Right renal pelvis (tissue), 4 donors: ENCODE results near the gene MLLT1. TPM values are rescaled to one million over a fixed set of nuclear protein-coding genes. Genes with fewer than 3 reads are reported as not detected.
"Not testable (repeated sequence)": the region's sequence is repeated elsewhere in the genome, so short reads cannot be mapped to it uniquely, and the experiment has no call there.

Source experiments
- DNase-seq, 4 donors: peaks; one replicate each; pipeline ENCODE4 v3.0.0-alpha.2; 2013; ENCODE audit warnings: low read depth in 4 of 4, low spot score in 3 of 4, missing footprints in 1 of 4
- polyA plus RNA-seq, 4 donors: library from polyadenylated mRNA; unstranded; fragments of 120-200 nt; gene quantifications; one replicate each; pipeline ENCODE4 v1.2.1, GENCODE V29; 2013; ENCODE audit not compliant: insufficient read length in 4 of 4

The MLLT1 gene
- polyA plus RNA-seq: 100 to 1,000 TPM in 1 of 4 donors, 10 to 100 TPM in 3; 79.8 to 121 (median 86.5) TPM

GRCh38 chr19:6279931-6280591 lies at the start of gene MLLT1:
TSS of gene MLLT1 (minus strand) at chr19:6279975. CDS start at chr19:6279784, 191 bp downstream.
- peak; percentile 86 to 93 (median 90) for DNase-seq

- DNase-seq: no peak
These were observed 47.0 kb upstream of the MLLT1 start for GRCh38 chr19:6326815-6327214.

DNA sequence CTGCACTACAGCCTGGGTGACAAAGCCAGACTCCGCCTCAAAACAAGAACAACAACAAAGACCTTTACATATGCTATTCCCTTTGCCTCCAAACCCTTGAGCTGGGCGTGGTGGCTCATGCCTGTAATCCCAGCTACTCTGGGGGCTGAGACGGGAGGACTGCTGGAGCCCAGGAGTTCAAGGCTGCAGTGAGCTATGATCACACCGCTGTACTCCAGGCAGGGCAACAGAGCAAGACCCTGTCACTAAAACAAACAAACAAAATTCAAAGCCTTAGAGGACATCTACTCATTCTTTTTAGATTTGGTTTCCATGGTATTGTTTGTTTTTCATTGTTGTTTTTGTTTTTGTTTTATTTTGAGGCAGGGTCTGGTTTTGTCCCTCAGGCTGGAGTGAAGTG lies 45.8 kb upstream of the MLLT1 start:
- DNase-seq: no peak

GRCh38 chr19:6324757-6325156 lies 45.0 kb upstream of the MLLT1 start:
- no peak for DNase-seq

- DNase-seq: no peak
These were observed 42.5 kb upstream of the MLLT1 start for GRCh38 chr19:6322284-6322683.

DNA sequence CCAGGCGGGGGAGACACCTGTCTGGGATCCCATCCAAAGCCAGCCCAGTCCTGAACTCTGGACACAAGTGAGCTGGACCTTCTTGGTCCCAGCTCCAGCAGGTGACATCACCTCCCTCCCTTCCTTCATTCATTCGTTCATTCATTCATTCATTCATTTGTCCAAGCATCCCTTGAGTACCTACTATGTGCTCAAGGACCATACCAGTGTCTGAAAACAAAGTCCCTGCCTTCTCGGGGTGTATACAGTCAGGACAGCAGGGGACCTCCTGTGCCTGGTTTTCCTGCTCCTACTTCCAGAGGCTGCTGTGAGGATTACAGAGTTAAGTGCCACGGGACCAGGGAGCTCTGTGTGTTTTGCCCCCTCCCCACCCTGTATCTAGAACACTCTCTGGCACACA lies 39.6 kb upstream of the MLLT1 start:
- DNase-seq: no peak

DNA sequence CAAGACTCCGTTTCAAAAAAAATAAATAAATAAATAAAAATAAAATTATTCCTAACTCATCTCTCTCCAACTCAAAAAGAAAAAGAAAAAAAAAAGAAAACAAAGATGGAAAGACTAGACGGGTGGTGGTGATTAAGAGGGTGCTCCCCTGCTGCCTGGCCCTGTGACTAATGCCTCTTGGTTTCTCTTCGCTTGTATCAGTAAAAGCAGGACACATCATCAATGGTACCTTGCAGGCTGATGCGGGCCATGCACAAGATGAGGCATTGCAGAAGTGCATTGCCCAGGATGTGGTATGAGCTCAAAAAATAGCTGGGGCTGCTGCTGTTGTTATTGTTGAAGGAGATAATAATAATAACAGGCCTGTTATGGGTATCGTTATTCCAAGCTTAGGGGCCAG lies 39.0 kb upstream of the MLLT1 start:
- no peak for DNase-seq

- DNase-seq: not testable (repeated sequence)
These were observed 35.9 kb upstream of the MLLT1 start for GRCh38 chr19:6315646-6316045.

DNA sequence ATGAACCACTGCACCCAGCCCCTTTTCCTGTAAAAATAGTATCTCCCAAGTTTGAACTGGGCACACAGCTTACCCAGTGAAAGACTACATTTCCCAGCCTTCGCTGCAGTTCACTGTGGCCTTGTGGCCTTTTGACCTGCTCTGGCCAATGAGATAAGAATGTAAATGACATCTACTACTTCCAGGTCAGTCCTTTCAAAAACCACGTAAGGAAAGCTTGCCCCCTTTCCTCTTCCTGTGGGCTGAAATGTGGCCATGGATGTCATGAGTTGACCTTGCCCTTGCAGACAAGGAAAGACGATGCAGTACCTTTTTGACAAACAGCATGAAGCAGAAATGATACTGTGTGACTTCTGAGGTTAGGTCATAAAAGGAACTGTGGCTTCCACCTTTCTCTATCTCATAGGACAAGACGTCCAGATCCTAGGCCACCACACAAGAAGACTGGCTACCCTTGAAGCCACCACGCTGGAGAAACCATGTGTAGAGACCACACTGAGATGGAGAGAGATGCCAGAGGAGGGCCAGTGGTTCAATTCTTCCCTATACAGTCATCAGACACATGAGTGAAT lies 33.7 kb upstream of the MLLT1 start:
- DNase-seq: no peak

DNA sequence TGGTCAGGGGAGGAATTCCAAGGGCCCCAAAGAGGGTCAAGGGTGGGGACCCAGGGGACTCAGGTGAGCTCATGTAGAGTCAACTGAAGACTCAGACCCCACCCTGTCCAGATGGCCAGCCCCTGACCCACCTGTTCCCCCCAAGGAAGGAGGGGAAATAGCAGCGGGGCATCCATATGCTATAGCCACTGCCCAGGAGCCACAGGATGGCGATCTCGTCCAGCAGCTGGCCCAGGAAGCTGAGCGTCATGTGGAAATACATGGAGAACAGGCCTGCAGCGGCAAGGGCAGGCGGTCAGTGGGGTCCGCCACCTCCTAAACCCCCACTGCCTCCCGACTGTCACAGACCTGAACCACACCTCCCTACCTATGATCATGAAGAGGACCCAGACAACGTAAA lies 32.2 kb upstream of the MLLT1 start:
- DNase-seq: no peak

DNA sequence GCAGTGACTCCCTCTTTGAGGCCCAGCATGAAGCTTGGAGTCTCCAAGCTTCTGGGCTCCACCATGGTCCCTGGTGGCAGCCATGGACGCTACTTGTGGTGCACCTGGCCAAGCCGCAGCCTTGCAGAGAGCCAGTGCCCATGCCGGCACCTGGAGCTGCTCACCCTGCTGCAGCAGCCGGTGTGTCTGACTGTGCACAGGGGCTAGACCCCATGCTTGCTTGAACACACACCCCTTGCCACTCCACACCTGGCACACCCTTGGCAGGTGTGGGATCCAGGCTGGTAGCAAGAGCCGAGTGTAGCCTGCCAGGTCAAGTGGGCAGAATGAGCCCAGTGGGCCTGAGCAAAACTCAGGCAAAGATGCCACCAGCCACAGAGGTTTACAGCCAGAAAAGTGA lies 18.6 kb upstream of the MLLT1 start:
- no peak for DNase-seq

- DNase-seq: no peak
These were observed 17.4 kb upstream of the MLLT1 start for GRCh38 chr19:6297202-6297601.

DNA sequence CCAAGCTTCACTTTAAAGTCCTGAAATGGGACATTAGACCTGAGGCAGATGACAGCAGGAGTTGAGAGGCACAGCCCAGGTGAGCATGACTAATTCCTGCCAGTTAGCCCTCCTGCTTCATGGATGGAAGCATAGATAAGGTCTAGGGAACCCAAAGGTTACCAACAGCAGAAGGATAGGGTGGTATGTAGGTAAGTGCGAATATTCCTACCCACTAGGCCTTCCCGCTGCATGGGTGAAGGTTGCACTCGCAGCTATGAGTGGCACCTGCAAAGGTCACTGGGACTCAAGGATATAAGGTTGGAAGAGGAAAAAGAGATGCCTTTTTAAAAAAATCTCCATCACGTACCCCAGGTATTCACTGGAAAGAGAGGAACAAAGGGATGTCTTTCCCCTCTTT lies 12.2 kb upstream of the MLLT1 start:
- no peak for DNase-seq

DNA sequence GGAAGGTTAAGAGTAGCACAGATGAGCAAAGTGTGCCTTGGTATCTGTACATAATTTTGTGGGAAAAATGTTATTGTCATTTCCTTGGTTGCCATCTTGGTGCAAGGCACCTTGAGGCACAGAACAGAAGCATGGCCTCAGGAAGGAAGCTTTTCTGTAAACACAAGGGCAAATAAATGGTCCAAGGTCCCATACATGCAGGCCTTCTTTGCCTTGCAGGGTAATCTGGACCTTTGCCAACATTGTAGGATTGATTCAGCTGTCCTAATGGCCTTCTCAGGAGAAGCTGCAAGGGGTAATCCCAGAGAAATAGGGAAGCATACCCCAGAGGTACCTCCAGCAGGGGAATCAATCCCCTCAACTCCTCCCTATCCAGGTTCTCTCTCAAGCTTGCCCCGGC lies 9.0 kb upstream of the MLLT1 start:
- DNase-seq: no peak

DNA sequence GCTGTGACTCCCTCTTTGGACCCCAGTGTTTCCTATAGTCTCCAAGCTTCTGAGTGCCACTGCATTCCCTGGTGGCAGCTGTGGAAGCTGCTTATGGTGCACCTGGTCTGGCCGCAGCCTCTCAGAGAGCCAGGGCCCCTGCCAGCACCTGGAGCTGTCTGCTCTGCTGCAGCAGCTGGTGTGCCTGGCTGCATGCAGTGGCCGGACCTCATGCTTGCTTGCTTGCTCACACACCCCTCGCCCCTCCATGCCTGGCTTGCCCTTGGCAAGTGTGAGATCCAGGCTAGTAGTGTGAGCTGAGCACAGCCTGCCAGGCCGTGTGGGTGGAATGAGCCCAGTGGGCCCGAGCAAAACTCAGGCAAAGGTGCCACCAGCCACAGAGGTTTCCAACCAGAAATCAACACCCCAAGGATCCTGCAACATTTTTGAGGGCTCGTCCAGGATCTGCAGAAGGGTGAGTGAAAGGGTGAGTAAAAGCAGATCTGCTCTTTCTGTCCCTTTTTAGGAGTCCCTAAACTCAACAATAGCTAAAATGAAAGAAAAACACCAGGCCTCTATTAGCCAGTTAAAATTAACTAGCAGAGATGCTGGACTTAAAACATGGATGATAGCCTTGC lies 7.6 kb upstream of the MLLT1 start:
- no peak for DNase-seq

- no peak for DNase-seq
These were observed 6.9 kb upstream of the MLLT1 start for GRCh38 chr19:6286676-6287075.

- DNase-seq: not testable (repeated sequence)
These were observed 2.6 kb upstream of the MLLT1 start for GRCh38 chr19:6282393-6282792.

DNA sequence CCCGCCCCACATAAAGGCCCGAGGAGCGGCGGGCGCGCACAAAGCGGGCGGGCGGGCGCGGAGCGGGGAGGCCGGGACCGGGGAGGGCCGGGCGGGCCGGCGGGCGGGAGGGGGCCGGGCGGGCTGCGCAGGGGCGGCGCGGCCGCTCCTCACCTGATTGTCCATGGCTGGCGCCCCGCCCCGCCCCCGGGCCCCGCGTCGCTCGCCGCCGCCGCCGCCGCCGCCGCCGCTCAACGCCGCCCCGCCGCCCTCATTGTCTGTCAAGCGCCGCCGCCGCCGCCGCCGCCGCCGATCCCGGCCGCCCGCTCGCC lies 200 bp downstream of the MLLT1 start:
- no peak for DNase-seq

GRCh38 chr19:6278740-6279619 lies 795 bp downstream of the MLLT1 start:
- DNase-seq: no peak

DNA sequence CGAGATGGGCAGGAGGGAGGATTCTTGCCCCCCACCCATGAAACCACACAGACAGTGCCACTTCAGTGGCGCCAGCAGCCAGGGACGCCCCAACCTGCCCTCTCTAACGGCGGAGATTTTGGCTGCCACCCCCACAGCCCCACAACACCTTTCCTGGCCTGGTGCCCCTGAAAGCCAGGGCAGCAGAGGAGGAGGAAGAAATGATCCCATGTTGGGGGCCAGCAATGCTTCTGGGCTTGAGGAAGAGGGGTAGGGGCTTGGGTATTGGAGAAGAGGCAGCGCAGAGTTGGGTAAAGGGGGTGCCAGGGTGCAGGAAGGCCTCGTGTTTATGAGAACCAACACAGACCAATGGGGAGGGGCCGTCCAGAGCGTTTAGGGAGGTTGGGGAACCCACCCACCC lies 1.7 kb downstream of the MLLT1 start:
- DNase-seq: no peak

DNA sequence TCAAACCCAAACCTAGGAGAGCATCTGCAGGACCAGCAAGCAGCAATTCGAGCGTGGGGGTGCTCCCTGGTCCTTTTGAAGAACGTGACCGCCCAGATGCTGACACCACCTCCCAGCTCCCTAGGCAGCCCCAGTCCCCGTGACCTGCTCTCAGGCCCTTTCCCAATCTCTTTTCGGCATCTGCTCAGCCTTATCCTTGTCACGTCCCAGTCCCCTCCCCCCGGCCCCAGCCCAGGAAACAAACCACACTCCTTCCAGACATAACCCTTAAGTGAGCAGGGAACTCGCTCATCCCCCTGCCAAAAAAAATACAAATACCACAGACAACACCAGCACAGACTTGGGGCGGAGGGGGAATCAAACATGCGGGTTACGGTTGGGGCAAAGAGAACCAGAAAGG lies 3.3 kb downstream of the MLLT1 start:
- no peak for DNase-seq
